GOT3 (cell line): Measurements from ENCODE around the gene EPHB1.

ENCODE experiments used
- DNase-seq: peaks from one replicate; lab custom pipeline; 2025; ENCODE audit warnings: mixed read lengths; lab: John Stamatoyannopoulos, UW

Gene EPHB1

DNA sequence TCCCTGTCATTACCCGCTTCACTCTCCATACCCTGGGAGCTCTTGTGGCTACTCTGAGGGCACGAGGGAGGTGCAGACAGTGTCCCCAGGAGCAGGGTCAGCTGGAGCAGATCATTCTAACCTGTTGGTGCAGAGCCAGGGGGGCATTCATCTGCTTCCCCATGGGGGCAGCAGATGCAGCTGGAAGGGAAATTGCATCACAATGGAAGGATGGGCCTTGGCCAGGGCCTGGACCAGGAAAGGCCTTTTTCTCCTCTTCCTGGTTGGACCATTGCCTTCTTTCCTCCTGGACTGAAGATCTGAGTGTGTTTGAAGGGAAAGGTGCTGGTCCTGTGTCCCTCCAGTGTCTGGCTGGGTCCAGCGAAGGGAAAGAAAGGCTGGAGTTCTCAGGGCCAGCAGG lies 55.7 kb downstream of the EPHB1 start:
- no peak for DNase-seq

- no peak for DNase-seq
Observed at GRCh38 chr3:134852132-134852531, 57.1 kb downstream of the EPHB1 start.

DNA sequence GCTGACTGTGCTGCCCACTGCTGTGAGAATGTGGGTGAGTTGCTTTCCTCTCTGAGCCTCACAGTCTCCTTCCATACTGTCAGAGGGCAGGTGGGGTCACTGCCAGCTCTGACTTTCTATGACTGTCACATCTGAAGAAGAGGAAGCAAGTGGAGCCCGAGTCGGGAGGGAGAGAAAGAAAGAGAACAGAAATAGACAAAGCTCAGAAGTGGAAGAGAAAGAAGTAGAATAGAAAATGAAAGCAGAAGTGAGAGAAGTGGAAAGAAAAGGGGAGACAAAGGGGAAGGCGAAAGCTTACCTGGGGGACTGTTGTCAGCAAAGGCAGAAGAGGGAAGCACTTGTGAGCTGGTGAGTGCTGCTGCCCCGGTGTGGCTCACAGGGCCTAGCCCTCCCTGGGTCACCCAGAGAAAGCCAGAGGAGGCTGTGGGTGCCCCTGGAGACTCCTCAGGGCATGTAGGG lies 57.9 kb downstream of the EPHB1 start:
- DNase-seq, result no peak

DNA sequence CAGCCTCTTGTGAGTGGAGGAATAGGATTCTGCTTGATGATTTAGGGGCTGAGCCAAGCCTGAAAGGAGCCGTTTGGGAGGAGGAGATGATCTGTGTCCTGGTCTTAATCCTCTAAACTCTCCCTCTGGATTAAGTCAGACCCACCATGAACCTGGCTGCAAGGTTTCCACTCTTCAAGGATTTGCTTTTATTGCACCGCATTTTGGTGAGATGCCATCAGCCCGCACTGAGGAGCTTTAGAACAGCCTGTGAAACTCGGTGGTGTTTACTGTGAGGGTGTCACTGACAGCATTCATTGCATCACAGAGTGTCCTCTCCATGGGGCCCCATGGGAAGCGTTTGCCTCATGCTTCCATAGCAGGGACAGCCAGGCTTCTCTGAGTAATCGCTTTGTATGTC lies 59.2 kb downstream of the EPHB1 start:
- DNase-seq, result no peak

GRCh38 chr3:134857356-134857755 lies 62.3 kb downstream of the EPHB1 start:
- DNase-seq, result no peak

GRCh38 chr3:134857776-134858362 lies 62.8 kb downstream of the EPHB1 start:
- DNase-seq, result no peak

DNA sequence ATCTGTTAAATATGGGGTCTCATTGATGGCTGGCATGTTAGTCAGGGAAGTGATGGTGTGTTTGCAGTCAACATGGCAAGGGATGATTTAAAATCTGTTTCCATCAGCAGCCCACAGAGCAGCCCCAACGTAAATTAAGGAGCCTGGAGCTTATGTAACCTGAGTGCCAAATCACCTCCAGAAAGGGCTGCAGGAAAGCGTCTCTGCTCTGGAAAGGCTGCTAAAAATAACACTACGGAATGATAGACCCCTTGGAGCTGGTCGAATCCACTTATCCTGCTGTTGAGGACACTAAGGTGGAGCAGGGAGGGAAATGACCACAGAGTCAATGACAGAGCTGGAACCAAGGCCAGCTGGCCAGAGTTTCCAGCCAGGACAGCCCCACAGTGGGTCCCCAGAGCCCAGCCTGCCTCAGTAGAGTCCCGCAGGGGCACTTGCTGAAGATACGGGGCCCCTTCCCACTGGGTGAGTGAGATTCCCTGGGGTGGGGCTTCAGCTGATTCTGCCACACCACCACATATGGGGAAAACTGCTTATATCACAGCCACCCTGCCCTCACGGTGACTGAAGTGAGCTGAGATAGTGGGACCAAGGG lies 63.5 kb downstream of the EPHB1 start:
- no peak for DNase-seq

DNA sequence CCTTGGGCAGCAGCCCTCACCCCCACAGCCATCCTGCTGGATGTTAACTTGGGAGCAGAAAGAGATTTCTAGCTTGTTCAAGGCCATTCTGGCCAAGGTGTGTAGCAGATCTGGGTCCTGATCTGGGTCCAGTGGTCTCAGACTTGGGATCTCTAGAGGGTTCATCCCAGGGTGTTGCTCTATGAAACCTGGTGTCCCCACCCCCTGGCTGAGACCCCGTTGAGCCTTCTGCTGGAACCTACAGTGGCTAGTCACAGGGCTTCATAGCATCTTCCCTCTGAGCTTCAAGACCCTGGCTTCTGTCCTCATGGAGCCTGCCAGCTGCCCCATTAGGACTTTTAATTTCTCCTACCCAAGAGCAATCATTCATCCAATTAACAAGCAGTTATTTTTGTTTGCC lies 64.3 kb downstream of the EPHB1 start:
- no peak for DNase-seq

- no peak for DNase-seq
Observed at GRCh38 chr3:134860141-134860540, 65.1 kb downstream of the EPHB1 start.

DNA sequence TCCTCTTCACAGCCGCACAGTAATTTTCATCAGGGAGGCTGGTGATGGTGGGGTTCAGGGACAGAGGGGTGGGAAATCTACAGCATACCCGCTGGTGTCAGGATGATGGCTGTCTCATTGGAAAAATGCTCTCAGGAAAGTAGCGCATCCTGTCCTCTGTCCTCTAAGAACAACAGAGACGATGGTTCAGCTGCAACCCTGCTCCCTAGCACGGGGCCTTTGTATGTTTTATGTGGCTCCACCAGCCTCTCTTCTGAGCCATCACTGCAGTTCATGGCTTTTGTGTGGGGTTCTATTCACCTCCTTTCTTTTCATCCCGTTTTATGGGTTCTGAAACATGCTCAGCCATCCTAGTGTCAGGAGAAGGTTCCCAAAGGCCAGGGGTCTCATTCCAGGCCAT lies 68.9 kb downstream of the EPHB1 start:
- DNase-seq, result no peak

- no peak for DNase-seq
Observed at GRCh38 chr3:134864636-134865035, 69.6 kb downstream of the EPHB1 start.

DNA sequence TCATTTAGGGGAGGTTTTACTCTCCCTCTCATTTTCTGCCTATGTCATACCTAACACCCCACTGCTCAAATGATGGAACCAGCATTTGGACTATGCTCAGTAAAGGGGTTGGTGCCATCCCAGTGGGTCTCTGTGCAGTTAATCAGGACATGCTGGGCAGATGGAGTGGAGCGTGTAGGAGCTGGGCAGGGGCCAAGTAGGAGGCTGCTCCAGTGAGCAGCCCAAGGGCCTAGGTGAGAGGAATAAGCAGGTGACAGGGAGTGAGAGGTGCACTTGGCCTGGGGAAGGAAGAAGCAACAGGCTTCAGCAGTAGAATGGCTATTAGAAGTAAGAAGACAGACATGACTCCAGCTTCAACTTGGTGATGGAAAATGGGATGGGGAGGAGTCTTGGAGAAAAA lies 72.2 kb downstream of the EPHB1 start:
- no peak for DNase-seq

DNA sequence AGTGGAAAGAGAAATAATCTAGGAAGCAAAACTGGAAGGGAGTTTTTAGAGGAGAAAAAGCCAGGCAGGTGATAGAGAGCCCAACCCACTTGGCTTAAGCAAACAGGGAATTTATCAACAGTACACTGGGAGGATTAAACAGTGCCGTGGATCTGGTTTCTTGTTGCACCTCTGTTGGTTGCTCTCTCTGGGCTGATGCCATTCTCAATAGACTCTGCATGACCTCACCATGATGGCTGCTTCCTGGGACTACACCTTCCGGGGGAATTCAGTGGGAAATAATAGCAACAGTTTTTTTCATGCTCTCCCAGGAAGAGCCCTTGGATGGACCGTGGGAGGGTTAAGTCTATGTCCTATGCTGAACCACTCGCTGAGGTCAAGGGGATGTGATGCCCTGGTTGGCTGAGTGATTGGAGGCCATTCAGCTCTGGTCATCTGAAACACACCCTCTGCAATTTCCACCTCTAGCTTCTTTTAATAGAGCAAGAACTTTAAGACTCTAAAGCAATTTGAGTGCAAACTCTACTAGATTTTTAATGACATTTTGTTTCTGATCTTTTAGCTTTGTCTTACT lies 74.2 kb downstream of the EPHB1 start:
- no peak for DNase-seq

DNA sequence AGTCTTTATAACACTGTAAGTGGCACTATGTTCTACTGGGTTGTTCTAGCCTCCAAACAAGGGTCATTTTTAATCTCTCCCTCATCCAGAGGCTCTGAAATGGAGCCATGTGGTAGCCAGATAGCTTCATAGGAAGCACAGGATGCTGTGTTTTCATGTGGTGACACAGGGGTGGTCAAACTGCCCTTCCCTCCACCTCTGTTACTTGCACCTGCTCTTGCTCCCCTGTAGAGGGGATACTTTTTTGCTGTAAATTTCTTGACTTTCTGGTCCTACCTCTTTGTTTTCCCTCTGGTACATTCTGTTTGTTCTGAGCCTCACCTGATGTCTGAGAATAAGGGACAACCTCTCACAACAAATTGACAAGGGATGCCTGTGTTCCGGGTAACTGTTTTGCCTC lies 76.8 kb downstream of the EPHB1 start:
- no peak for DNase-seq

DNA sequence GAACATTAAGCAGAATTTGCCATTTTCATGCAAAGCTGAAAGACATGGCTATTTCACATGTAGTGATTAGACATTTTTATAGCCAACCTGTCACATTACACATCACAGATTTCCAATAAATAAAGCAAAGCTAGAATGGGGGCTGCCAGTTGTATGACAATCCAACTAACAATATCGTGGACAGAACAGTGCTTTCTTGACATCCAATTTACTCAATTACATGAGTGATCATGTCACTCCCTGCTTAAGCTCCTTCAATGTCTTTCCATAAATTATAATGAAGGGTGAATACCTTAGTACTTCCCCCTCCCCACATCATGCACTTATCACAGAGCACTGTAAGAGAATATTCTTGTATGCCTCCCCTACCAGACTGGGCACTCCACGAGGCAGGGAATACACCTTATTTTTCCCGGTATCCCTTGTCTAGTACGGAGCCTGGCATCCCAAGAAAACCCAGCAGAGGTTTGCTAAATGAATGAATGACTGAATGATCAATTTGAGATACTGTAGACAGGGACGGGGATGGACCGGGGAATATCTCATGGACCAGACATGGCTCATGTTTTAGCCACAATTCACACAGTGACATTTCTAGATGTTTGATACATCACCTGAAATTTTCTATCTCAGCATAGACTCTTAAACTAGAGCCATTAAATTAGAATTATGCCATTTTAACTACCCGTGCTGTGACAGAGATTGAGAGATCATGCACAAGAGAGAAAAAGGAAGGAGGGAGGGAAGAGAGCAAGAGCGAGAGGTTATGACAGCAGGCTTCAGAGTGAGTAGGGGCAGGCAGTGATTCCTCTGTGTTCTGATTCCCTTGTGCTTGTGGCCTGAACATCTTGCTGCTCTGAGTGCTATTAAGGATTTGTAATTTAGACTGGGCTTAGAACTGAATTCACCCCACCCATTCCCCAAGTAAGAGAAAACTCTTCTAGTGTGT lies 77.7 kb downstream of the EPHB1 start:
- DNase-seq, result no peak

GRCh38 chr3:134873789-134874188 lies 78.7 kb downstream of the EPHB1 start:
- DNase-seq, result no peak

- no peak for DNase-seq
Observed at GRCh38 chr3:134874737-134875413, 79.8 kb downstream of the EPHB1 start.

- no peak for DNase-seq
Observed at GRCh38 chr3:134876836-134877235, 81.8 kb downstream of the EPHB1 start.

GRCh38 chr3:134877788-134878187 lies 82.7 kb downstream of the EPHB1 start:
- DNase-seq, result no peak

DNA sequence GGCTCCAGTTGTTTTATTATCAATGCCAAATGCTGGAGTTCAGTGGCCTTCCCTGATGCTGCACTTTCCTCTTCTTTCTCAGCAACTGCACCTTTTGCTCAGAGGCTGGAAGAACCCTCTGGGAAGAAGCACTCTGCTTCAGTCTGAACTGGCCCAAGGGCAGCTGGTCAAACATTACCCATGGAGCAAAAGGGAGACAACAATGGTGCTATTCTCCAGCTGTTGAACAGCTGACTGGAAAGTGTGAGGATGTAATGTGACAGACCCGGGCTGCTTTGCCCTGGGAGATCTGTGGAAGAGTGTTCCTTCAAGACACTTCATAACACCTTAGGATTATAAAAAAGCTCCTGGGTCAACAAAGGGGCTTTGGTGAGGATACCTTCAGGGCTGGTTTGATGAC lies 84.9 kb downstream of the EPHB1 start:
- no peak for DNase-seq

GRCh38 chr3:134880431-134880830 lies 85.4 kb downstream of the EPHB1 start:
- DNase-seq, result no peak

- no peak for DNase-seq
Observed at GRCh38 chr3:134881305-134881704, 86.2 kb downstream of the EPHB1 start.
